Neural cell (in vitro differentiated cells): ENCODE measurements around the gene TMEM240. TPM values are rescaled to one million over a fixed set of nuclear protein-coding genes. Genes with fewer than 3 reads are reported as not detected.
"Not testable (repeated sequence)": the region's sequence is repeated elsewhere in the genome, so short reads cannot be mapped to it uniquely, and the experiment has no call there.

Experiments
- H2AFZ ChIP-seq: fragments of 200-600, 300-800 bp; sonication (generic), shearing (Covaris generic); 2 replicates; pipeline ENCODE4 v1.6.0; 2014; ENCODE audit warnings: low read depth, mild to moderate bottlenecking, antibody characterized with exemption, low read length, moderate library complexity
- H3F3A ChIP-seq: fragments of 200-600 bp; shearing (Covaris generic); 2 replicates; pipeline ENCODE4 v1.6.1; 2016; ENCODE audit warnings: mild to moderate bottlenecking, moderate library complexity, mixed read lengths, antibody characterized with exemption, low read length; ENCODE audit not compliant: insufficient read depth, poor library complexity, severe bottlenecking
- H3K27ac ChIP-seq: fragments of 200-600, 300-800 bp; sonication (generic), shearing (Covaris generic); 2 replicates; pipeline ENCODE4 v1.5.1; 2014; ENCODE audit warnings: mild to moderate bottlenecking, low read length, moderate library complexity
- H3K27me3 ChIP-seq: fragments of 300-800, 200-600 bp; sonication (generic), shearing (Covaris generic); 2 replicates; pipeline ENCODE4 v1.6.0; 2014; ENCODE audit warnings: mild to moderate bottlenecking, low read depth, low read length, moderate library complexity; ENCODE audit not compliant: insufficient read depth
- H3K36me3 ChIP-seq: fragments of 300-800, 200-600 bp; sonication (generic), shearing (Covaris generic); 2 replicates; pipeline ENCODE4 v1.5.1; 2014; ENCODE audit warnings: mild to moderate bottlenecking, antibody characterized with exemption, low read length, moderate library complexity; ENCODE audit not compliant: insufficient read depth
- H3K4me2 ChIP-seq: fragments of 300-800, 200-600 bp; sonication (generic), shearing (Covaris generic); 2 replicates; pipeline ENCODE4 v1.6.0; 2014; ENCODE audit warnings: mild to moderate bottlenecking, low read length
- H3K4me3 ChIP-seq: fragments of 300-800, 200-600 bp; sonication (generic), shearing (Covaris generic); 2 replicates; pipeline ENCODE4 v1.5.1; 2014; ENCODE audit warnings: mild to moderate bottlenecking, low read length, moderate library complexity
- H3K79me2 ChIP-seq: fragments of 200-600 bp; shearing (Covaris generic); replicated peaks from 2 replicates; pipeline ENCODE4 v1.6.0; 2014; ENCODE audit warnings: mild to moderate bottlenecking, low read length, moderate library complexity; ENCODE audit not compliant: insufficient read depth
- H3K9ac ChIP-seq: fragments of 300-800, 200-600 bp; sonication (generic), shearing (Covaris generic); 2 replicates; pipeline ENCODE4 v1.6.1; 2016; ENCODE audit warnings: mild to moderate bottlenecking, low read length, mixed read lengths
- H3K9me2 ChIP-seq: fragments of 200-600 bp; shearing (Covaris generic); 2 replicates; pipeline ENCODE4 v1.6.1; 2016; ENCODE audit warnings: mild to moderate bottlenecking, low read length, mixed read lengths; ENCODE audit not compliant: insufficient read depth
- H3K9me3 ChIP-seq: fragments of 200-600, 300-800 bp; sonication (generic), shearing (Covaris generic); 2 replicates; pipeline ENCODE4 v1.6.1; 2016; ENCODE audit warnings: mild to moderate bottlenecking, mixed run types, low read length, moderate library complexity, mixed read lengths
- H4K20me1 ChIP-seq: fragments of 200-600 bp; shearing (Covaris generic); 2 replicates; pipeline ENCODE4 v1.6.1; 2016; ENCODE audit warnings: mild to moderate bottlenecking, mixed run types; ENCODE audit not compliant: insufficient read depth
- CTCF ChIP-seq: fragments of 450-650 bp; IDR thresholded peaks from 2 replicates; pipeline ENCODE4 v1.5.1; 2014; ENCODE audit warnings: antibody characterized with exemption, mild to moderate bottlenecking, moderate library complexity; ENCODE audit not compliant: poor library complexity, severe bottlenecking
- EP300 ChIP-seq: fragments of 450-650 bp; conservative IDR thresholded peaks from 2 replicates; pipeline ENCODE4 v1.6.1; 2014; ENCODE audit warnings: antibody characterized with exemption, mild to moderate bottlenecking, moderate library complexity; ENCODE audit not compliant: poor library complexity, severe bottlenecking
- EZH2 ChIP-seq: fragments of 200-600, 300-800 bp; shearing (Covaris generic), sonication (generic); IDR thresholded peaks from 2 replicates; pipeline ENCODE4 v1.6.1; 2014; ENCODE audit warnings: antibody characterized with exemption, low read length, borderline replicate concordance, mild to moderate bottlenecking; ENCODE audit not compliant: insufficient read depth, poor library complexity, severe bottlenecking
- MXI1 ChIP-seq: fragments of 450-650 bp; conservative IDR thresholded peaks from 2 replicates; pipeline ENCODE4 v1.6.1; 2014; ENCODE audit warnings: antibody characterized with exemption, mild to moderate bottlenecking; ENCODE audit not compliant: poor library complexity, severe bottlenecking
- POLR2AphosphoS5 ChIP-seq: IDR thresholded peaks from 2 replicates; pipeline ENCODE4 v1.6.1; 2012
- RAD21 ChIP-seq: fragments of 450-650 bp; conservative IDR thresholded peaks from 2 replicates; pipeline ENCODE4 v1.6.1; 2014; ENCODE audit warnings: antibody characterized with exemption, mild to moderate bottlenecking, moderate library complexity
- REST ChIP-seq: IDR thresholded peaks from 2 replicates; pipeline ENCODE4 v1.6.1; 2012; ENCODE audit warnings: borderline replicate concordance
- SMC3 ChIP-seq: fragments of 450-650 bp; conservative IDR thresholded peaks from 2 replicates; pipeline ENCODE4 v1.6.1; 2014; ENCODE audit warnings: antibody characterized with exemption, mild to moderate bottlenecking, moderate library complexity; ENCODE audit not compliant: poor library complexity
- TAF1 ChIP-seq: IDR thresholded peaks from 2 replicates; pipeline ENCODE4 v1.6.1; 2012; ENCODE audit warnings: low read depth
- polyA plus RNA-seq: library from polyadenylated mRNA; depleted of rRNA; stranded (reverse); fragments of >200 nt; gene quantifications from 2 replicates; pipeline ENCODE4 v1.2.3, GENCODE V29; 2014

Gene TMEM240
- polyA plus RNA-seq, 1 donor from 2014 or later = 46.7 TPM

DNA sequence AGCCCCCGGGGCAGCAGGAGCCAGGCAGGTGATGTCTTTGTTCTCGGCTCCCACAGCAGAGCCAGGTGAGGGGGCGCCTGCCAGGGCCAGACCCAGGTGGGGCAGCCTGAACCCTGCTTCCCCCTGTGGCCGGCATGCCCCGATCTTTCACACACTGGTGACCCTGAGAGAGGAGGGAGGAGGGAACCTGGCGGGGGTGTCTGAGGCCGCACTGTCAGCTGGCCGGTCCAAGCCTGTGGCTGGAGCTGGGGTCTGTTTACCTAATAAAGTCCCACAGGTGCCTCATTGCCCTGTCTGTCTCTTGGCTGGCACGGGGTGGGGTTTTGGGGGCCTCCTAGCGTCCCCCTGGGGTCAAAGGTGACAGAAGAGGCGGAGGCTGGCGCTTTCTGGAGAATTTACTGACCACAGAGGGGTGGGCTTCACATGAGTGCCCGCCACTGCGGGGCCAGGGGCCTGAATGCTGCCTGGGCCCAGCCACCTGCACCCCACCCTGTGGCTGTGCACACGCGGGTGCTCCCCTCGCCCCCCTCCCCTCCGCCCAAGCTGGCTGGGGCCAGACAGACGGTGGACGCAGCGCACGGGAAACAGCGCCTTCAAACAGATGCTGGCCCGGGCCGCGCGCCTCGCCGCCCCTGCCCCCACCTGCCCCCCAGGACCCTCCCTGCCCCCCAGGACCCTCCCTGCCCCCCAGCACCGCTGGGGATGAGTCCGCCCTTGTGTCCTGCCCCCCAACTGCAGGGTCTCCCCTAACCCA, 5.8 kb downstream of the TMEM240 start:
- H3K4me2 ChIP-seq = no peak overlapping the region
- H3K9ac ChIP-seq = no peak overlapping the region
- no peaks in the 10 kb centered on the region for H3K27me3 ChIP-seq
- H3K9me3 ChIP-seq = no peaks in the 10 kb centered on the region
- peaks cover 5% of the 10 kb centered on the region for H3K36me3 ChIP-seq
- H3F3A ChIP-seq = no peaks in the 10 kb centered on the region
- no peak overlapping the region for H3K27ac ChIP-seq
- no peaks in the 10 kb centered on the region for H3K9me2 ChIP-seq
- no peak overlapping the region for H3K4me3 ChIP-seq
- TF ChIP-seq RAD21 (no peak), MXI1 (no peak), EZH2 (no peak), CTCF (no peak), REST (no peak), TAF1 (no peak), POLR2AphosphoS5 (no peak), SMC3 (no peak), EP300 (no peak)
- H3K79me2 ChIP-seq = no peaks in the 10 kb centered on the region
- H4K20me1 ChIP-seq = no peaks in the 10 kb centered on the region
- H2AFZ ChIP-seq = no peak overlapping the region

GRCh38 chr1:1533894-1534291, 6.5 kb downstream of the TMEM240 start:
- not testable (repeated sequence) for H3K4me3 ChIP-seq, H3K27ac ChIP-seq, H3K4me2 ChIP-seq, H4K20me1 ChIP-seq, H3K9me2 ChIP-seq, H2AFZ ChIP-seq, H3F3A ChIP-seq, H3K9ac ChIP-seq, H3K36me3 ChIP-seq, H3K9me3 ChIP-seq, H3K79me2 ChIP-seq, H3K27me3 ChIP-seq

- H3F3A ChIP-seq, H2AFZ ChIP-seq, H3K9ac ChIP-seq, H3K36me3 ChIP-seq, H3K9me2 ChIP-seq, H3K27me3 ChIP-seq, H4K20me1 ChIP-seq, H3K79me2 ChIP-seq, H3K27ac ChIP-seq, H3K4me2 ChIP-seq, H3K9me3 ChIP-seq, H3K4me3 ChIP-seq: not testable (repeated sequence)
These were observed 7.1 kb downstream of the TMEM240 start for GRCh38 chr1:1533176-1533893.
